HEK293 (cell line): ENCODE results near the gene NPRL2.

Experiments used
- CTCF ChIA-PET: fragments of 350-600 bp; formaldehyde crosslinking; extraction: SDS; loops from one replicate; lab custom pipeline; 2021; ENCODE audit warnings: antibody characterized with exemption; lab: Yijun Ruan, JAX
- POLR2A ChIA-PET: fragments of 300-600 bp; formaldehyde crosslinking; extraction: SDS; loops from one replicate; lab custom pipeline; 2020; ENCODE audit warnings: antibody characterized with exemption, inconsistent platforms; lab: Yijun Ruan, JAX
- H3K27ac ChIP-seq: fragments of 200-500 bp; sonication (Bioruptor generic); 2 replicates; pipeline ENCODE4 v1.5.1; 2014; ENCODE audit warnings: low read depth, low read length, control low read depth, inconsistent platforms; ENCODE audit errors: extremely low read depth
- H3K36me3 ChIP-seq, 2 experiments: fragments of 200-500 bp in 1 of 2; sonication (Bioruptor generic) in 1 of 2; 1 replicate in 1 of 2; 2 replicates in 1 of 2; pipeline ENCODE4 v1.5.1; 2014 to 2017; ENCODE audit warnings: inconsistent platforms in 2 of 2, low read length in 2 of 2; ENCODE audit not compliant: control insufficient read depth in 2 of 2, insufficient read depth in 1 of 2
- H3K4me1 ChIP-seq: fragments of 200-500 bp; sonication (Bioruptor generic); 2 replicates; pipeline ENCODE4 v1.5.1; 2014; ENCODE audit warnings: mild to moderate bottlenecking, low read length, inconsistent platforms; ENCODE audit not compliant: control insufficient read depth, insufficient read depth
- H3K4me3 ChIP-seq: 2 replicates; pipeline ENCODE4 v1.5.1; 2011; ENCODE audit warnings: low read depth, mild to moderate bottlenecking, control low read depth, low read length, moderate library complexity
- H3K9me3 ChIP-seq: fragments of 200-500 bp; sonication (Bioruptor generic); 2 replicates; pipeline ENCODE4 v1.5.1; 2014; ENCODE audit warnings: low read depth, low read length, inconsistent platforms; ENCODE audit not compliant: control insufficient read depth, insufficient read depth
- IKZF3 ChIP-seq: fragments of 450-650 bp; IDR thresholded peaks from 2 replicates; pipeline ENCODE4 v1.5.0; 2018; ENCODE audit warnings: missing biosample characterization, mild to moderate bottlenecking, missing genetic modification characterization, moderate library complexity
- KLF1 ChIP-seq: fragments of 450-650 bp; formaldehyde crosslinking; IDR thresholded peaks from 2 replicates; pipeline ENCODE4 v1.5.1; 2016; ENCODE audit warnings: missing biosample characterization, missing genetic modification characterization
- PATZ1 ChIP-seq: fragments of 450-650 bp; formaldehyde crosslinking; IDR thresholded peaks from 2 replicates; pipeline ENCODE4 v1.5.1; 2016; ENCODE audit warnings: missing biosample characterization, missing genetic modification characterization
- ZBTB17 ChIP-seq: fragments of 450-650 bp; formaldehyde crosslinking; IDR thresholded peaks from 2 replicates; pipeline ENCODE4 v1.5.1; 2016; ENCODE audit warnings: missing biosample characterization, missing genetic modification characterization
- ZFP69B ChIP-seq: fragments of 450-650 bp; formaldehyde crosslinking; IDR thresholded peaks from 2 replicates; pipeline ENCODE4 v1.5.1; 2016; ENCODE audit warnings: missing biosample characterization, missing genetic modification characterization
- ZIC2 ChIP-seq: fragments of 450-650 bp; formaldehyde crosslinking; IDR thresholded peaks from 2 replicates; pipeline ENCODE4 v1.5.1; 2016; ENCODE audit warnings: missing biosample characterization, missing genetic modification characterization
- ZNF184 ChIP-seq: fragments of 450-650 bp; IDR thresholded peaks from 2 replicates; pipeline ENCODE4 v1.5.1; 2018; ENCODE audit warnings: missing biosample characterization, mild to moderate bottlenecking, missing genetic modification characterization
- ZNF629 ChIP-seq: fragments of 450-650 bp; formaldehyde crosslinking; IDR thresholded peaks from 2 replicates; pipeline ENCODE4 v1.5.1; 2017; ENCODE audit warnings: missing biosample characterization, missing genetic modification characterization
- ZNF692 ChIP-seq: fragments of 450-650 bp; formaldehyde crosslinking; IDR thresholded peaks from 2 replicates; pipeline ENCODE4 v1.5.1; 2016; ENCODE audit warnings: missing biosample characterization, missing genetic modification characterization
- ZNF707 ChIP-seq: fragments of 450-650 bp; formaldehyde crosslinking; IDR thresholded peaks from 2 replicates; pipeline ENCODE4 v1.5.1; 2016; ENCODE audit warnings: missing biosample characterization, missing genetic modification characterization
- ZNF76 ChIP-seq: fragments of 450-650 bp; formaldehyde crosslinking; IDR thresholded peaks from 2 replicates; pipeline ENCODE4; 2016; ENCODE audit warnings: low read depth, missing biosample characterization, missing genetic modification characterization, borderline replicate concordance
- ZXDB ChIP-seq: fragments of 450-650 bp; formaldehyde crosslinking; IDR thresholded peaks from 2 replicates; pipeline ENCODE4 v1.5.1; 2016; ENCODE audit warnings: missing biosample characterization, missing genetic modification characterization
- TF ChIP-seq, protein P1 (sequence below): fragments of 450-650 bp; formaldehyde crosslinking; IDR thresholded peaks from 2 replicates; pipeline ENCODE4 v1.5.1; 2016; ENCODE audit warnings: missing biosample characterization, missing genetic modification characterization, low read depth

The NPRL2 gene

GRCh38 chr3:50299929-50300680 is 50.5 kb downstream of the NPRL2 start:
- Histone ChIP-seq H3K4me3 (peak overlapping the region; percentile 36), H3K36me3 (peaks cover 0 to 4% of the 10 kb centered on the region in 2 experiments; a peak in 1 of 3 replicates), H3K4me1 (no peaks in the 10 kb centered on the region), H3K27ac (peak overlapping the region; percentile 51), H3K9me3 (no peaks in the 10 kb centered on the region)
- TF ChIP-seq ZIC2 (tag by site-specific recombination): peak; percentile 82
- TF ChIP-seq ZNF707 (tag by site-specific recombination): no peak
- ChIA-PET POLR2A (interaction anchor here (0.6 to 2.2 kb wide), 16 partner anchors 8 to 269 kb away, joined by 3 to 34 read pairs (median 4); partner anchors contain the start of genes CYB561D2, GNAI2, HEMK1 and LSMEM2), CTCF (interaction anchor here (0.6 to 2.0 kb wide), 4 partner anchors 17 to 125 kb away, joined by 3 to 7 read pairs (median 4); no protein-coding TSS in a partner anchor)

DNA sequence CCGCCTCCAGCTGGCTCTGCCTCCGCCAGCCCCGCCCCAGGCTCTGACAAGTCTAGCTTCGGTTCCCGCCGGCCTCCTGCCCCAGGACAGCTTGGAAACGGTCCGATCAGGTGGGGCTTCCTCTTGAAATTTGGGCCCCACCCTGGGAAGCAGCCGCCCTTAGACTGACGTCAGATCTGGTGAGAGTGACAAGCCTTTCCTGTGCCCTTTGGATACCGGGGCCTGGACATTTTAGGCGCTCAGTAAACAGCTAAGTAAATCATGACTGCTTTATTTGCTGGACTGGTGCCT is 51.0 kb downstream of the NPRL2 start:
- H3K27ac ChIP-seq: peak overlapping the region; percentile 51
- no peaks in the 10 kb centered on the region for H3K4me1 ChIP-seq
- peak overlapping the region; percentile 36 for H3K4me3 ChIP-seq
- 0 out of 2 replicates have a peak, but pooled peaks have one; percentile 61 for TF ChIP-seq ZNF629
- 0 out of 2 replicates have a peak, but pooled peaks have one; percentile 54 for TF ChIP-seq ZNF184 (tag by site-specific recombination)
- TF ChIP-seq, protein P1, sequence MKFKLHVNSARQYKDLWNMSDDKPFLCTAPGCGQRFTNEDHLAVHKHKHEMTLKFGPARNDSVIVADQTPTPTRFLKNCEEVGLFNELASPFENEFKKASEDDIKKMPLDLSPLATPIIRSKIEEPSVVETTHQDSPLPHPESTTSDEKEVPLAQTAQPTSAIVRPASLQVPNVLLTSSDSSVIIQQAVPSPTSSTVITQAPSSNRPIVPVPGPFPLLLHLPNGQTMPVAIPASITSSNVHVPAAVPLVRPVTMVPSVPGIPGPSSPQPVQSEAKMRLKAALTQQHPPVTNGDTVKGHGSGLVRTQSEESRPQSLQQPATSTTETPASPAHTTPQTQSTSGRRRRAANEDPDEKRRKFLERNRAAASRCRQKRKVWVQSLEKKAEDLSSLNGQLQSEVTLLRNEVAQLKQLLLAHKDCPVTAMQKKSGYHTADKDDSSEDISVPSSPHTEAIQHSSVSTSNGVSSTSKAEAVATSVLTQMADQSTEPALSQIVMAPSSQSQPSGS (tag by site-specific recombination): 0 out of 2 replicates have a peak, but pooled peaks have one; percentile 22
- peak; percentile 87 for TF ChIP-seq ZNF692
- peak; percentile 89 for TF ChIP-seq ZFP69B (tag by site-specific recombination)
- TF ChIP-seq ZXDB (tag by site-specific recombination): no peak
- no peak for TF ChIP-seq ZNF76 (tag by site-specific recombination)
- 0 out of 2 replicates have a peak, but pooled peaks have one; percentile 21 for TF ChIP-seq IKZF3 (tag by site-specific recombination)
- TF ChIP-seq PATZ1 (tag by site-specific recombination): peak; percentile 71
- TF ChIP-seq ZBTB17 (tag by site-specific recombination): no peak
- TF ChIP-seq KLF1 (tag by site-specific recombination): peak; percentile 83
- POLR2A ChIA-PET: interaction anchor here (0.6 to 2.2 kb wide), 17 partner anchors 9 to 269 kb away, joined by 3 to 34 read pairs (median 4); partner anchors contain the start of genes CYB561D2, GNAI2, HEMK1 and LSMEM2
- no peaks in the 10 kb centered on the region for H3K9me3 ChIP-seq
- peaks cover 0 to 4% of the 10 kb centered on the region in 2 experiments; a peak in 1 of 3 replicates for H3K36me3 ChIP-seq
- CTCF ChIA-PET: interaction anchor here (0.6 to 2.0 kb wide), 4 partner anchors 18 to 125 kb away, joined by 3 to 7 read pairs (median 4); no protein-coding TSS in a partner anchor
